HG03139 (cell line): ENCODE data around the gene PWWP2B.
"Not testable (repeated sequence)": the region's sequence is repeated elsewhere in the genome, so short reads cannot be mapped to it uniquely, and the experiment has no call there.

ENCODE experiments used
- ATAC-seq: cut with Tn5 transposase; IDR thresholded peaks from one replicate; pipeline ENCODE4 v1.9.1; 2021; ENCODE audit not compliant: unreplicated experiment

Gene PWWP2B

DNA sequence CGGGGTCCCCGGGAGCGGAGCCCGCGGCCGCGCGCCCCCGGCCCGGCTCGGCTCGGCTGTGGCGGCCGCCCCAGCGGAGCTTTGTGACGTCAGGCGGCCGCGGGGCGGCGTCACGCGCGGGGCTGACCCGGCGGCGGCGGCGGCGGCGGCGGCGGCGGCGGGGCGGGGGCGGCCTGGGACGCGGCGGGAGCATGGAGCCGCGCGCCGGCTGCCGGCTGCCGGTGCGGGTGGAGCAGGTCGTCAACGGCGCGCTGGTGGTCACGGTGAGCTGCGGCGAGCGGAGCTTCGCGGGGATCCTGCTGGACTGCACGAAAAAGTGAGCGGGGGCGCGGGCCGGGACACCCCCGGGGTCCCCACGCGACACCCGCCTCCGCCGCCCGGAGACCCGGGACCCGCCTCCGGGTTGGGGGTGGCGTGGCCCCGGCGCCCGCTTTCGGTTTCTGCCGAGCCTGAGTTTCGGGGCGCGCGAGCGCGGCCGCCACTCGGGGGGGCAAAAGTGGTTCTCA lies at the start of gene PWWP2B:
PWWP2B (plus strand) TSS at position 165 of the 506 bp plus-strand sequence; CDS start at position 192, 27 bp downstream.
- ATAC-seq = no peak

DNA sequence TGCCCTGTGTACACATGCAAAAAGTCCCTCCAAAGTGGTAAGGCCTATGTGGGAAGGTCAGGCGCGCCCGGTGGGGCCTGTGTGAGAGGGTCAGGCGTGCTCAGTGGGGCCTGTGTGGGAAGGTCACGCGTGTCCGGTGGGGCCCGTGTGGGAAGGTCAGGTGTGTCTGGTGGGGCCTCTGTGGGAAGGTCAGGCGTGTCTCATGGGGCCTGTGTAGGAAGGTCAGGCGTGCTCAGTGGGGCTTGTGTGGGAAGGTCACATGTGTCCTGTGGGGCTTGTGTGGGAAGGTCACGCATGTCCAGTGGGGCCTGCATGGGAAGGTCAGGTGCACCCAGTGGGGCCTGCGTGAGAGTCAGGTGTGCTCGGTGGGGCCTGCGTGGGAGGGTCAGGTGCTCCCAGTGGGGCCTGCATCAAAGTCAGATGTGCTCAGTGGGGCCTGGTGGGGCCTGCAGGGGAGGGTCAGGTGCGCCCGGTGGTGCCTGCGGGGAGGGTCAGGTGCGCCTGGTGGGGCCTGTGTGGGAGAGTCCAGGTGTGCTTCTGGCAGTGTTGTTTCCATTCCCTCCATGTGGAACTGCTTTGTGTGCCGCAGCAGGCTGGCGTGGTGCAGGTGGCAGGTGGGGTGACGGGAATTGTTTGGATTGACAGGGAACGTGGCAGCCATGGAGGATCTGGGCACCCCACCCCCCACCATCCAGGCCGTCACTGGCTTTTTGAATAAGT lies 49.6 kb upstream of the PWWP2B start:
- no peak for ATAC-seq

DNA sequence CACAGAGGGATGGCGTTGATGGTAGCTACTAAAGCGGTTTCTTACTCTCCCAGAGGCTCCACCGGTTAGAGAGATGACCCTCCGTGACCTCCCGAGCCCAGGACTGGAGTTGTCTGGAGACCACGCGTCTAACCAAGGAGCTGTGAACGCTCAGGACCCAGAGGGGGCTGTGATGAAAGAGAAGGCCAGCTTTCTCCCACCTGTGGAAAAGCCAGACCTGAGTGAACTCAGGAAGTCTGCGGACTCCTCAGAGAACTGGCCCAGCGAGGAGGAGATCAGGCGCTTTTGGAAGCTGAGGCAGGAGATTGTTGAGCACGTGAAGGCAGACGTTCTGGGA lies 49.1 kb upstream of the PWWP2B start:
- ATAC-seq = no peak

- no peak for ATAC-seq
Observed at GRCh38 chr10:132349766-132350165, 47.2 kb upstream of the PWWP2B start.

- ATAC-seq = no peak
Observed at GRCh38 chr10:132350391-132350790, 46.6 kb upstream of the PWWP2B start.

DNA sequence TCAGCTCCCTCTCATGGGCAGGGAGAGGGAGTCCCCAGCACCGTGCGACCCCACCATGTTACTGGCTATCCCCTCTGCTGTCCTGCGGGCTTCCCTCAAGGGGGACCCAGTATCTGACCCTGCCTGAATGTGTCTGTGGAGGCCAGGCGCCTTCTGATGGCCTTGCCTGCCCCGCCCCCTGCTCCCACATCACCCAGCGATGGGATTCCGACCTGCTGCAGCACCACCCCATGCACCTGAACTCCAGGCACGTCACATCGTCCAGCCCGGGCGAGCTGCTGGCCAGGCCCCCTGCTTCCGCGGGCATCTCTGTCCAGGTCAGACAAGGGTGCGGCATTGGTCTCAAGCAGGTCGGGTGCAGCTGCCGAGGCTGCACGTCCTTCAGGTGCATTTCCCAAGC lies 46.1 kb upstream of the PWWP2B start:
- no peak for ATAC-seq

- ATAC-seq = no peak
Observed at GRCh38 chr10:132351611-132352010, 45.4 kb upstream of the PWWP2B start.

DNA sequence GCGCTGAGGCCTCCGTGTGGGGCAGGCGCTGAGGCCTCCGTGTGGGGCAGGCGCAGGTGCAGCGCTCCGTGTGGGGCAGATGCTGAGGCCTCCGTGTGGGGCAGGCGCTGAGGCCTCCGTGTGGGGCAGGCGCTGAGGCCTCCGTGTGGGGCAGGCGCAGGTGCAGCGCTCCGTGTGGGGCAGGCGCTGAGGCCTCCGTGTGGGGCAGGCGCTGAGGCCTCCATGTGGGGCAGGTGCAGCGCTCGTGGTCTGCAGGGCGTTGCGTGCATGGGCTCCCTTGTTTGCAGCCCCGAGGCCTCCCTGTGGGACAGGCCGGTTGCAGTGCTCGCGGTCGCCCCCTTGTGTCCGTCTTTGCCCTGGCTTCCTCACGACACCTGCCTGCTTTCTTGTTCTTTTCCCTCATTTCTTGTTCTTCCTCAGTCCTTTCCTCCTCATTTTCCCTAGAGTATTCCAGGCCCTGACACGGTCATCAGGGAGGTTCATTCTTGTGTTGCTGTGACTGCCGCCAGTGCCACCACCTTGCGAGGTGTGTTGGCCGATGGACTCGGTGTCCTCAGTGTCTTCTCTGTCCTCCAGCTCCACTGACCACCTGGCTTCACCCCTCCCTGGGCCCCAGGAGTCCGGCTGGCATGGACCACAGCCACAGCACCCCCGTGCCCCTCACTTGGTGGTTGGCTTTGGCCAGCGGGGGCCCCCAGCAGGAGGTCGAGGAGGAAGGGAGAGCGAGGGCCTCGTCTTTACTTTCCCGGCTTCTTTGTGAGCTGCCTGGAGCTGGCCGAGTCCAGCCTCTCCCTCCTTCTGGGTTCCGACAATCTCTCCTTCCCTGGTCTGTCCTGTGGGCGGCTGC lies 44.3 kb upstream of the PWWP2B start:
- ATAC-seq = not testable (repeated sequence)

DNA sequence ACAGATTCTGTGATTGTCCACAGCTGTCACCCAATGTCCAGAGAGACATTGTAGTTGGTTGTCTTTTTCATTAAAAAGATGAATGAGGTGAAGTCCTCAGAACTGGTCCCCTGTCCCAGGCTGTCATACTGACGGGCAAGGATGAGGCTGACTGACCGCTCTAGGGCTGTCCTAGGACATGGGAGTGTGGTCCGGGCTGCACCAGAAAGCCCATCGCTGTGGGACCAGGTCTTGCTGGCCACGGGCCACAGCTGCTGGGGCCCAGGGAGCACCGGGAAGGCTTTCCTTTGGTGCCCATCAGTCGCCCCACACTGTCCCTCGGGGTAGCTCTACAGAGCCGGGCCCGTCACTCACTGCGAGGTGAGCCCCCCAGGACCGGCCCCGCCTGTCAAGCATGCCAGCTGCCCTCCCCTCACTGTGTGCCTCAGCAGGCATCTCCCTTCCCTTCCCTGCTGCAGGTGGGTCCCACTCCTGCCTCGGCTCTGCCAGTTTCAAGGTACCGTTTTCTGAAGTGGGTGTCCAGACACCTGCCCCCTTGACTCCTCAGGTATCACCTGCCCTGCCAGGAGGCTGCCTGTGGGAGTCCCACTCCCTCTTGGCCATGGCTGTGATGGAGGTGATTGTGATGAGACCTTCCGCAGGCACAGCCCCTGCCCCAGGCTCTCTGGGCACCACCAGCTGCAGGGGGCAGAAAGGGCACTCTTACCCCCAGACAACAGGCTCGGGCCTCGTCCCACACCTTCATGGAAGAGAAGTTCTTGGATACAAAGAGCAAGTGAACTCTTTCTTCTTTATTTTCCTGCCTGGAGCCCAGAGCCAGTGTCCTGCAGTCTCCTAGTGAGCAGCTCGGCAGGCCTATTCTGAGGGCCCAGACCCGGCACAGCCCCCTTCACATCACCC lies 43.3 kb upstream of the PWWP2B start:
- ATAC-seq = no peak

GRCh38 chr10:132354356-132355094 lies 42.5 kb upstream of the PWWP2B start:
- no peak for ATAC-seq

- no peak for ATAC-seq
Observed at GRCh38 chr10:132355297-132355696, 41.7 kb upstream of the PWWP2B start.

- ATAC-seq = no peak
Observed at GRCh38 chr10:132355754-132356153, 41.2 kb upstream of the PWWP2B start.

DNA sequence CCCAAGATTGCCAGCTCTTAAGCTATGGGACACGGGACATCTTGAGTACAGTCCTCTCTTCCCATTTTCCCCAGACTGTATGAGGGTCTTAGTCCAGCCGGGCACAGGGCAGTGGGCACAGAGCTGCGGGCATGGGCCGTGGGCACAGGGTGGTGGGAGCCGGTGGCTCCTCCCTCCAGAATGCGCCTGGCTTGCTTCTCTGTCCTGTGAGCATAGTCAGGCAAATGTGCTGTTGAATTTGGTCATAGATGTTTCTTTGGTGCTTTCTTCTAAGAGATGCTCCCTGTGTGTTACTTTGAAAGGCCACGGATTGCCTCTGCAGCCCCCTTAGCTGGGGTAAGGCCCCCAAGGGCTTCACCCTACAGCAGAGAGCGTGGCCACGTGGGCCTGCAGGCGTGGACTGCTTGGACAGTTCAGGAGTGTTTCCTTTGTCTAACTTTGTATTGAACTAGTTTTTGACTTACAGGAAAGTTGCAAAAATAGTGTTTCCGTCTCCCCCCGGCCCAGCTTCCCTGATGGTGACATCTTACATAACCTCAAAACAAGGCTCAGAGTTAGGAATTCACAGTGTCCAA lies 40.3 kb upstream of the PWWP2B start:
- no peak for ATAC-seq

GRCh38 chr10:132357286-132358058 lies 39.5 kb upstream of the PWWP2B start:
- ATAC-seq = no peak

- ATAC-seq = no peak
Observed at GRCh38 chr10:132359305-132360040, 37.5 kb upstream of the PWWP2B start.

- ATAC-seq = no peak
Observed at GRCh38 chr10:132360766-132361447, 36.1 kb upstream of the PWWP2B start.

- ATAC-seq = no peak
Observed at GRCh38 chr10:132361581-132362101, 35.4 kb upstream of the PWWP2B start.

DNA sequence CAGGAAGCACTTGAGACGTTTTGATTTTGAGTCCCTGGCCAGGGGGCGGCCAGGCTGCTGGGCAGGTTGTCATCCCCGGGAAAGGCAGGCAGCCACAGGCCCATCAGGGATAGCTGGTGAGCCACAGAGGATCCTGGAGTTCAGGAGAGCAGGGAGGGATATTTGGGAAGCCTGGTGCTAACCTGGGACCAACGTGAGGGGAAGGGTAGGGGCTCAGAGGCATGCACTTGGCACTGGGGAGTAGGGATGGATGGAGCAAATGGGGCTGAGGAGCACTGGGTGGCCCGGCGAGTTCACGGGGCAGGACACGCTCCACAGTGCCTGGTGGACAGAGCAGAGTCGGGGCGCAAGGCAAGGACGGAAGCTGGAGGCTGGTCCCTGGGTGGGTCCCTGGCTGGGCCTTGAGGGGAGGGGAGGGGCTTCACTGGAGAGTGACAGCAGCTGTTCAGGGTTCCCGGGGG lies 34.8 kb upstream of the PWWP2B start:
- ATAC-seq = no peak
